VCaP (cell line): ENCODE data around the gene MAEA.
"Not testable (repeated sequence)": the region's sequence is repeated elsewhere in the genome, so short reads cannot be mapped to it uniquely, and the experiment has no call there.

Experiments used
- H3K27ac ChIP-seq: fragments of 450-650 bp; 2 replicates; pipeline ENCODE4 v1.5.1; 2017
- CTCF ChIP-seq: fragments of 450-650 bp; conservative IDR thresholded peaks from 2 replicates; pipeline ENCODE4 v1.5.1; 2017; ENCODE audit warnings: mild to moderate bottlenecking, moderate library complexity

MAEA gene

GRCh38 chr4:1328267-1329155, 38.8 kb downstream of the MAEA start:
- no peak overlapping the region for H3K27ac ChIP-seq
- TF ChIP-seq CTCF, result no peak

GRCh38 chr4:1329408-1330371, 40.0 kb downstream of the MAEA start:
- no peak overlapping the region for H3K27ac ChIP-seq
- no peak for TF ChIP-seq CTCF

- no peak overlapping the region for H3K27ac ChIP-seq
- TF ChIP-seq CTCF, result no peak
Measured at GRCh38 chr4:1330761-1331590, 41.3 kb downstream of the MAEA start.

- no peak overlapping the region for H3K27ac ChIP-seq
- TF ChIP-seq CTCF, result no peak
Measured at GRCh38 chr4:1331591-1332353, 42.1 kb downstream of the MAEA start.

- no peak overlapping the region for H3K27ac ChIP-seq
- no peak for TF ChIP-seq CTCF
Measured at GRCh38 chr4:1332686-1333085, 43.0 kb downstream of the MAEA start.

GRCh38 chr4:1333256-1333655, 43.6 kb downstream of the MAEA start:
- H3K27ac ChIP-seq, result no peak overlapping the region
- no peak for TF ChIP-seq CTCF

GRCh38 chr4:1333851-1334578, 44.3 kb downstream of the MAEA start:
- not testable (repeated sequence) for H3K27ac ChIP-seq
